HG02970 (cell line): Measurements from ENCODE around the gene CAMK1D.
"Not testable (repeated sequence)": the region's sequence is repeated elsewhere in the genome, so short reads cannot be mapped to it uniquely, and the experiment has no call there.

ENCODE experiments used
- ATAC-seq: cut with Tn5 transposase; IDR thresholded peaks from one replicate; pipeline ENCODE4 v1.9.1; 2021; ENCODE audit warnings: mild to moderate bottlenecking, moderate library complexity, moderate number of reproducible peaks; ENCODE audit not compliant: unreplicated experiment, low FRiP score

Gene CAMK1D

DNA sequence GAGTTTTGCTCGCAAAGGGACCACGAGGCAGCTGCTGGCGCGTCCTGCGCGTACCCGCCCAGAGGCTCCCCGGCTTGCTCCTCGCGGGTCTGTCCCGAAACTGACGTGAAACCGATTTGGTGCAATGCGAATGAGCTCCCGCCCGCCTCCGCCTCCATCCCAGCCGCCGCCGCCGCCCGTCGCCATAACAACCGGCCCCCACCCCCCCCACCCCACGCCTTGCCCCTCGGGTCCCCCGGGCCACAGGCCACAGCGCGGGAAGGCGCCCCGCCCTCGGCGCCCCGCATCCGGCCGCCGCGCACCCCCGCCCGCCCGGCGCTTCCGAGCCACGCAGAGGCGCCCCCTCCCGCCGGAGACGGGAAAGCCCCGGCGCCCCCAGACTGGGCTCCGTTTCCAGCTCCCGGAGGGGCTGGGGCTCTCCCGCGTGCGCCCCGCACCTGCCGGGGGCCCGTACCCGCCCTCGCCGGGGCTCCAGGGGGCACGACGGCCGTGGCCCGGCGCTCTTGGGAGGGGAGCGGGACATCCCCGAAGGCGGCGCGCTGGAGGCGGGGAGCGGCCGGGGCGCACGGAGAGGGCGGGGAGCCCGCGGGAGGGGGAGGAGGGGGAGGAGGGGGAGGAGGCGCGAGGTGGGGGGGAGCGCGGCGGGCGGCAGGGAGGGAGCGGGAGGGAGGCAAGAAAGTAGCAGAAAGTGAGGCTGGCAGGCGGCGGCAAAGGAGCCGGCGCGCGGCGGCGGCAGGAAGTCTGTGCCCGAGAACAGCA lies at the start of gene CAMK1D:
Gene CAMK1D, plus strand, starts transcription at position 678 of the 759 bp plus-strand sequence.
- peak; percentile 49 for ATAC-seq

- not testable (repeated sequence) for ATAC-seq
Measured at GRCh38 chr10:12301036-12301435, 48.3 kb upstream of the CAMK1D start.

DNA sequence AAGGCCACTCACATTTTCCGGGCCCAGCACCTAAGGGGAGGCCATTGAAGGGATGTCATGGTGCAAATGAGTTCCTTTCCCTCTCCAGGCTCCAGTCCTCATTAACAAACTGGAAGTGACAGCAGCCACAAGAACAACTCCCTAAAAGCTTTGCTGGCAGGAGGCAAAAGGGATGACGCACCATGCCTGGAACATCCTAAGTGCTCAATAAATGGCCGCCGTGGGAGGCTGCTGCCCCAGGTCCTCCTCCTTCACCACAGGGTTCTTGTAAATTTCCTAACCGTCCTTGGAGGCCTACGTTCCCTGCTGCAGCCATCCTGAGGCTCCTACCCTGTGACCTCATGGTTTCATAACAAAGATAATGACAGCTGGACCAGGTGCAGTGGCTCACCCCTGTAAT lies 41.3 kb upstream of the CAMK1D start:
- ATAC-seq, result no peak

GRCh38 chr10:12308736-12309375 lies 40.5 kb upstream of the CAMK1D start:
- no peak for ATAC-seq

- not testable (repeated sequence) for ATAC-seq
Measured at GRCh38 chr10:12309783-12310182, 39.6 kb upstream of the CAMK1D start.

DNA sequence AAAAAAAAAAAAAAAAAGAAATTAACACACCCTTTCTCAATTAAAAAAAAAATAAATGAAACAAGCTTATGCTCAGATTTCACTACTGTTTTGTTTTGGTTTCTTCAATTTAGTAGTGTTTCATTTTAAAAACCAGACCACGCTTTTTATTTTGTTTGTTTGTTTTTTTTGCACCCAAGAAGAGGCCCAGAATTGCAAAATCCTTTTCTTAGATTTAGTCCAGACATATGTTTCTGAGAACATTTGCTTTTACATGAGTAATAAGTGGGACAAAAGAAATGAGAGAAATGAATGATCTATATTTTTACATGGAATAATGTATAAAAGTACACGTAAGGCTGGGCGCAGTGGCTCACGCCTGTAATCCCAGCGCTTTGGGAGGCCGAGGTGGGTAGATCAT lies 34.5 kb upstream of the CAMK1D start:
- ATAC-seq, result no peak

GRCh38 chr10:12319076-12319475 lies 30.3 kb upstream of the CAMK1D start:
- no peak for ATAC-seq

DNA sequence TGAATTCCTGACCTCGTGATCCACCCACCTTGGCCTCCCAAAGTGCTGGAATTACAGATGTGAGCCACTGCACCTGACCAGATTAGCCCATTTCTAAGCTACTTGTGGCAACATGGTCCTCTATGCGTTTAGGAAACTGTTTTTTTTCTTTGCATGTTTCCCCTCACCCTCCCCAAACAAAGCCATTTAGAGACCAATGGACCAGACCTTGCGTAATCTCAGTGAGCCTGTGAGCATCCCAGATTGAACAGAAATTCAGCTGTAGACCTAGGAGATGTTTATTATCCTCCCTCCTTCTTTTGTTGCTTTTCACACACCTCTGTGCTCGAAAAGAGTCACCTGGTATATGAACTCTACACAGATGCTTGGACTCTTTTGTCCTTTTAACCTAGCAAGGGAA lies 28.5 kb upstream of the CAMK1D start:
- ATAC-seq, result no peak

GRCh38 chr10:12321641-12322040 lies 27.7 kb upstream of the CAMK1D start:
- no peak for ATAC-seq

- ATAC-seq, result no peak
Measured at GRCh38 chr10:12322583-12323131, 26.7 kb upstream of the CAMK1D start.

DNA sequence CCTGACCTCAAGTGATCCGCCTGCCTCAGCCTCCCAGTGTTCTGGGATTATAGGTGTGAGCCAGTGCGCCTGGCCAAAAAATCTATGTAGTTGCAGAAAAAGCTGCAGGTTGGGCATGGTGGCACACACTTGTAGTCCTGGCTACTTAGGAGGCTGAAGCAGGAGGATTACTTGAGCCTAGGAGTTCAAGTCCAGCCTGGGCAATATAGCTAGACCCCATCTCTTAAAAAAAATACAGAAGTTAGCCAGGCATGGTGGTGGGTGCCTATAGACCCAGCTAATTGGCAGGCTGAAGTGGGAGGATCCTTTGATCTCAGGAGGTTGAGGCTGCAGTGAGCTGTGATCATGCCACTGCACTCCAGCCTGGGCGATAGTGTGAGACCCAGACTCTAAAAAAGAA lies 24.8 kb upstream of the CAMK1D start:
- no peak for ATAC-seq

DNA sequence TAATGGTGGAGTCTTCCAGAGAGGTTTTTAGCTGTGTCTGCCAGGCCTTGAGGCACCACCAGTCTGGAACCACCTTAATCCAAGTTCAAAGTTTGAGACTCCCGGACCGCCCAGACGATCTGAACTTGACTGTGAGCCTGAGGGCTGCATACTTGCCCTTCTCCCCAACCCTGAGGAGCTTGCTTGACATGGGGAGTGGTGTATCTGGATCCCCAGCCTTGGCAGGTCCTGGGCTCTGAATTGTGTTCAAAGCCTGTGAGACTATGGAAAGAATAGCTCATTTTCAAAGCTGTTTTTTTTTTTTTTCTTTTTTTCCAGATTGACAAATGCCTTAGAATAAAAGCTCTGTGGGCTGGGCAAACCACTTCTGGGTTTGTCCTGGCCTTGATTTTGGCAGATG lies 22.3 kb upstream of the CAMK1D start:
- ATAC-seq, result no peak

- no peak for ATAC-seq
Measured at GRCh38 chr10:12327476-12327875, 21.9 kb upstream of the CAMK1D start.

DNA sequence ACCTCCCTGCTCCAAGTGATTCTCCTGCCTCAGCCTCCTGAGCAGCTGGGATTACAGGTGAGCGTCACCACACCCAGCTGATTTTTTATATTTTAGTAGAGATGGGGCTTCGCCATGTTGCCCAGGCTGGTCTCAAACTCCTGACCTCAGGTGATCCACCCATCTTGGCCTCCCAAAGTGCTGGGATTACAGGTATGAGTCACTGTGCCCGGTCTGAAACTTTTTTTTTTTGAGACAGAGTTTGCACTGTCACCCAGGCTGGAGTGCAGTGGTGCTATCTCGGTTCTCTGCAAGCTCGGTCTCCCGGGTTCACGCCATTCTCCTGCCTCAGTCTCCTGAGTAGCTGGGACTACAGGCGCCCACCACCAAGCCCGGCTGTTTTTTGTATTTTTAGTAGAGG lies 21.0 kb upstream of the CAMK1D start:
- ATAC-seq, result not testable (repeated sequence)

DNA sequence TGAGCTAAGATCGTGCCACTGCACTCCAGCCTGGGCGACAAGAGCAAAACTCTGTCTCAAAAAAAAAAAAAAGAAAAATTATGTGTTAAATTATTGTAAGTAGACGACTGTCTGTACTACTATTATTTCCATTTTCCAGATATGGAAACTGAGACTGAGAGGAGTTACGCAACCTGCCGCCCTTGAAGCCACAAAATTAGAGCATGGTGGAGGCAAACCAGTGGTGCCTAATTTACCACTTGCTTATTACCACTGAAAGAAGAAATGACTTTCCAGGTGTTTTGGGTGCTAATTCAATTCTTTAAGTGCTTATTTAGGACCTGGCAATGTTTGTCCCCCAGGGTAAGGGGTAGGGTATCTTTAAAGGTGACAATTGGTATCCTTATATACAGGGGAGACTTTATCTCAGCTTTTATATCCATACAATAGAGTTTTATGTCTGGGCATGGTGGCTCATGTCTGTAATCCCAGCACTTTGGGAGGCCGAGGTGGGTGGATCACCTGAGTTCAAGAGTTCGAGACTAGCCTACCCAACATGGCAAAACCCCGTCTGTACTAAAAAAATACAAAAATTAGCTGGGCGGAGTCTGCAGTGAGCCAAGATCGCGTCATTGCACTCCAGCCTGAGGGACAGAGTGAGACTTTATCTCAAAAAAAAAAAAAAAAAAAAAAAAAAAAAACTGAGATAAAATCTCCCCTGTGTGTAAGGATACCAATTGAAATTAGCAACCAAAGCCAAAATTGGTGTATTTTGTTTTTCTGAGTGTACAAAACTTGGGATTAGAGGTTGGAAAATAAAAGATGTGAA lies 16.6 kb upstream of the CAMK1D start:
- ATAC-seq, result no peak

DNA sequence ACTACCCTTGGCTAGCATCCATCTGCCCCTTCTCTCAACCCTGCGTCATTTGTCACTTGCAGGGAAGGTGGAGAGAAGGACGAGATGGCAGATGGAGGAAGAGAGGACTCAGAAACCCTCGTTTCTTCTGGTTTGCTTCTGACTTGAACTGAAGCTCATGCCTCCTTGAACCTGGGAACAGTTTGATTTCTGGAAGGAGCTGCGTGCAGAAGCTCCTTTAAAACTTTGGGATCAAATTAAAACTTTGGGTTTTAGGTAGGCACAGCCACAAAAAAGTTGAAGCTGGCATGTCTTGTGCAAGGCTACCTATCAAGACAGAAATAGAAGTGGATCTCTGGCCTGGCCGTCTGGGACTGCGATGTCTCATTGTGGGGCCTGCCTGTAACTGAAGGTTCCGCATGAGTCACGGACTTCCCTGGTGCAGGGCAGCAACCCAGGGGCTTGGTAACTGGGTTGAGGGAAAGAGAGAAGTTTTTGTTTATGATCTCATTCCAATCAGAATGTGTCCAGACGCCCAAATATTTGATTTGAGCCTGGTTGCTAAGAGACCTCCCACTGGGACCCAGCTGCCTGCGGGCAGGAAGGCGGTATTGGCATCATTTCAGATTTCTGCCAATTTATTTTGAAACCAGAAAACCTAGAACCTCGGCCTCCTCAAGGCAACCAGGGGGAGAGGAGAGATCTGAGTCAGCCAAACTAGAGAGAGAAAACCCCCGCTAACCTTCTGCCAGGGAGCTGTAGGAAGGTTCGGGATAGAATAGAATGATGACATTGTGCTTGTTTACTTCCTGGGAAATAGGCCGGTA lies 15.8 kb upstream of the CAMK1D start:
- peak; percentile 61 for ATAC-seq

GRCh38 chr10:12334186-12334530 lies 15.2 kb upstream of the CAMK1D start:
- ATAC-seq, result no peak

GRCh38 chr10:12335169-12335568 lies 14.2 kb upstream of the CAMK1D start:
- not testable (repeated sequence) for ATAC-seq

DNA sequence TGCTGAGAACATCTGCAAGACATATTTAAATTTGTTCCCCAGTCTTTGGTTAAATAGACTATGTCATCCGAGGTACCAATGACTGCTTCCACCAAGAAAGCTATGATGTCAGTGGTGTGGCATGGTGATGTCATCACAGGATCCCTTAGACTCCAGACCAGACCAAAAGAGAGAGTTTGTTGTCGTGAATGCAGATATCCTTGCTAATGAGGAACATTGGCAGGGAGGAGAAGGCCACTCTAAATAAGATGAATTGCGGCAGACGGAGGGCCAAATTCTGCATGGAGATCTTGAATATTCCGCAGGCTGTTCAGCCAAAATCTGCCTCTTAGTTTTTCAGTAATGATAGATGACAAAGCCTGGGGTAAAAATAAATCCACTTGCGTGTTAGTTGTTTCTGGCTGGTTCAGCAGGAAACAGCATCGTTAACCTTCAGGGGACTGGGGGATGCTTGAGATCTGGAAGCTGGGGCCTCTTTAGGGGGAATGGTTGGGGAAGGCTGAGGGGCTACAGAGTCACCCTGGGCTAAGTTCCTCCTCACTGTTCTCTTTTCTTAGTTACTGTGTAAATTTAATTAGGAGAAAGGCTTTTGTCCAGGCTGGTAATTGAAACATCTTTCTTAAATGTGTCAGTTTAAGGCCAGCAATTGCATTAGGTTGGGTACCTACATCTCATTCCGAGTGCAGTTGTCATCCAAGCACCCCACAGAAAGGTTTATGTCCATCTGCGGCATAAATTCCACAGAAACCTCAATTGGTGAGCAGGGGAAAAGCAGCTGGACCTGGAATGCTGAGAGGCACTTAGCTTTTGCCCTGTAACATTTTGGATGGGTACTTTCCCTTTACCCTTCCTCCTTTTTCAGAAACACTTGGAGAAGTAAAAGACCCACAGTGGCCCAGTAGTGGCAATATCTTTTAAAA lies 11.6 kb upstream of the CAMK1D start:
- ATAC-seq, result no peak
